BE2C (cell line): Measurements from ENCODE around the gene PARD6B.

Experiments used
- DNase-seq: peaks from one replicate; pipeline ENCODE4 v3.0.0-alpha.2; 2020
- H3K27me3 ChIP-seq: fragments of 250-450 bp; sonication (Bioruptor Pico); 2 replicates; pipeline ENCODE4 v1.5.1; 2020; ENCODE audit warnings: mild to moderate bottlenecking
- H3K36me3 ChIP-seq: fragments of 250-450 bp; sonication (Bioruptor Pico); 2 replicates; pipeline ENCODE4 v1.5.1; 2020; ENCODE audit warnings: mild to moderate bottlenecking
- H3K4me1 ChIP-seq: fragments of 250-450 bp; sonication (Bioruptor Pico); 2 replicates; pipeline ENCODE4 v1.5.1; 2020
- H3K4me3 ChIP-seq: 2 replicates; pipeline ENCODE4 v1.5.1; 2011; ENCODE audit warnings: low read depth, low read length
- H3K9me3 ChIP-seq: fragments of 250-450 bp; sonication (Bioruptor Pico); 2 replicates; pipeline ENCODE4 v1.5.1; 2020
- CTCF ChIP-seq: IDR thresholded peaks from 2 replicates; pipeline ENCODE4 v1.5.1; 2012; ENCODE audit warnings: mild to moderate bottlenecking, low read depth, low read length

The PARD6B gene

GRCh38 chr20:50704514-50704913, 26.9 kb upstream of the PARD6B start:
- no peak for TF ChIP-seq CTCF
- DNase-seq = no peak
- no peaks in the 10 kb centered on the region for H3K9me3 ChIP-seq
- H3K27me3 ChIP-seq = no peaks in the 10 kb centered on the region
- H3K36me3 ChIP-seq = no peaks in the 10 kb centered on the region
- no peaks in the 10 kb centered on the region for H3K4me1 ChIP-seq
- H3K4me3 ChIP-seq = no peak overlapping the region

GRCh38 chr20:50704971-50705370, 26.4 kb upstream of the PARD6B start:
- no peak for DNase-seq
- no peaks in the 10 kb centered on the region for H3K27me3 ChIP-seq
- H3K4me3 ChIP-seq = no peak overlapping the region
- no peaks in the 10 kb centered on the region for H3K9me3 ChIP-seq
- H3K4me1 ChIP-seq = no peaks in the 10 kb centered on the region
- no peak for TF ChIP-seq CTCF
- no peaks in the 10 kb centered on the region for H3K36me3 ChIP-seq

GRCh38 chr20:50708845-50709635, 22.3 kb upstream of the PARD6B start:
- Histone ChIP-seq H3K4me1 (no peaks in the 10 kb centered on the region), H3K27me3 (no peaks in the 10 kb centered on the region), H3K4me3 (no peak overlapping the region), H3K9me3 (no peaks in the 10 kb centered on the region), H3K36me3 (no peaks in the 10 kb centered on the region)
- TF ChIP-seq CTCF = no peak
- DNase-seq = no peak

GRCh38 chr20:50709636-50709973, 21.8 kb upstream of the PARD6B start:
- no peaks in the 10 kb centered on the region for H3K27me3 ChIP-seq
- H3K4me3 ChIP-seq = no peak overlapping the region
- H3K36me3 ChIP-seq = no peaks in the 10 kb centered on the region
- H3K9me3 ChIP-seq = no peaks in the 10 kb centered on the region
- H3K4me1 ChIP-seq = no peaks in the 10 kb centered on the region
- no peak for TF ChIP-seq CTCF
- DNase-seq = no peak

- no peak overlapping the region for H3K4me3 ChIP-seq
- TF ChIP-seq CTCF = no peak
- no peaks in the 10 kb centered on the region for H3K4me1 ChIP-seq
- no peak for DNase-seq
- no peaks in the 10 kb centered on the region for H3K27me3 ChIP-seq
- no peaks in the 10 kb centered on the region for H3K9me3 ChIP-seq
- H3K36me3 ChIP-seq = no peaks in the 10 kb centered on the region
Observed at GRCh38 chr20:50710492-50711063, 20.8 kb upstream of the PARD6B start.

- Histone ChIP-seq H3K36me3 (no peaks in the 10 kb centered on the region), H3K27me3 (no peaks in the 10 kb centered on the region), H3K4me3 (no peak overlapping the region), H3K4me1 (no peaks in the 10 kb centered on the region), H3K9me3 (no peaks in the 10 kb centered on the region)
- no peak for DNase-seq
- no peak for TF ChIP-seq CTCF
Observed at GRCh38 chr20:50711113-50711825, 20.1 kb upstream of the PARD6B start.
